Islet precursor cell (in vitro differentiated cells): ENCODE results near the gene SEPTIN10.
"Not testable (repeated sequence)": the region's sequence is repeated elsewhere in the genome, so short reads cannot be mapped to it uniquely, and the experiment has no call there.

Experiments
- DNase-seq: peaks from one replicate; pipeline ENCODE4 v3.0.0-alpha.2; 2018

The SEPTIN10 gene

DNA sequence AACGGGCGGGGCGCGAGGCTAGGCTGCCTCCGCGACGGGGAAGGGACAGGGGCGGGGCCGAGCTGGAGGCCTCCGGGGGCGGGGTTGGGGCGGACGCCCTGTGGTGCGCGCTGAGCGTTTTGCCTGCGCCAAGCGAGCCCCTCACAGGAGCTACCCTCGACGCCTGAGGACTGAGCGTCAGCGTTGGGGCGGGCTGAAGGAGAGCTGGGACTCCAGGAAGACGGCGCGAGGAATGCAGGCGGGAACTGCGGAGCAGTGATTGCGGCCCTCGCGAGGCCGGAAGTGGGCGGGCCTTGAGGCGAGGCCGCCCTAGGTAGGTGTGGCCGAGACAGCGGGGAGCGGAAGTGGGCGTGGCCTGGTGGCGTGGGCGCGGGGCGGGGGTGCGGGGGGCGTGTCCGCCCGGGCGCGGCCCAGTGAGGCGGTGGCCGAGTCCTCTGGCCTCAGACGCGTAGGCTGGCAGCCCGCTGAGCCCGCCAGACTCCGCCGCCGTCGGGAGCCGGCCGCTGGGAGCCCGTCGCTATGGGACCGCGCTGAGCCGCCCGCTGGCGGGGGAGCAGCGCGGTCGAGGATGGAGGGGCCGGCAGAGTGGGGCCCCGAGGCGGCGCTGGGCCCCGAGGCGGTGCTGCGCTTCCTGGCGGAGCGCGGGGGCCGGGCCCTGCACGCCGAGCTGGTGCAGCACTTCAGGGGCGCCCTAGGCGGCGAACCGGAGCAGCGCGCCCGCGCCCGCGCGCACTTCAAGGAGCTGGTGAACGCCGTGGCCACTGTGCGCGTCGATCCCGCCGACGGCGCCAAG lies at the start of gene SEPTIN10, which contains the start of gene SOWAHC:
Gene SEPTIN10 (minus strand): TSS at position 45 of the 793 bp plus-strand sequence. CDS start 139 bp downstream, outside the sequence.
Gene SOWAHC (plus strand): TSS at position 443 of the 793 bp plus-strand sequence. CDS start 126 bp downstream, at position 569.
- peak; percentile 100 for DNase-seq

DNA sequence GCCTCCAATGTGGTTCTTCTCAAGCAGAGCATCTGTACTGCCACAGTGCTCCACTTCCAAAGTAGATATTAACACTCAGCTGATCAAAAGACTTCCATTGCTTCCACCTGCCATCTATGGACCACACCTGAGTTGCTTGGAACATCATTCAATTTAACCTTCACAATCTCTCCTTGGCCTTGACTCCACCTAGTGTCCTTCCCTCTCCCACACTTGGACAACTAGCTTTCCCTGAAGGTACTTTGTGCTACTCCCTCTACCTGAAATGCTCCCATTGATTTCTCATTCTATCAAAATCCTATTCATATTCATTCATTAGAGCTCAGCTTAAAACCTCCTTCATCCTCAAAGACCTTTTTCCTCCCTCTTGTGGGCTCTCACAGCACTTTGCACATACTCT lies 49.1 kb upstream of the SEPTIN10 start:
- DNase-seq = no peak

DNA sequence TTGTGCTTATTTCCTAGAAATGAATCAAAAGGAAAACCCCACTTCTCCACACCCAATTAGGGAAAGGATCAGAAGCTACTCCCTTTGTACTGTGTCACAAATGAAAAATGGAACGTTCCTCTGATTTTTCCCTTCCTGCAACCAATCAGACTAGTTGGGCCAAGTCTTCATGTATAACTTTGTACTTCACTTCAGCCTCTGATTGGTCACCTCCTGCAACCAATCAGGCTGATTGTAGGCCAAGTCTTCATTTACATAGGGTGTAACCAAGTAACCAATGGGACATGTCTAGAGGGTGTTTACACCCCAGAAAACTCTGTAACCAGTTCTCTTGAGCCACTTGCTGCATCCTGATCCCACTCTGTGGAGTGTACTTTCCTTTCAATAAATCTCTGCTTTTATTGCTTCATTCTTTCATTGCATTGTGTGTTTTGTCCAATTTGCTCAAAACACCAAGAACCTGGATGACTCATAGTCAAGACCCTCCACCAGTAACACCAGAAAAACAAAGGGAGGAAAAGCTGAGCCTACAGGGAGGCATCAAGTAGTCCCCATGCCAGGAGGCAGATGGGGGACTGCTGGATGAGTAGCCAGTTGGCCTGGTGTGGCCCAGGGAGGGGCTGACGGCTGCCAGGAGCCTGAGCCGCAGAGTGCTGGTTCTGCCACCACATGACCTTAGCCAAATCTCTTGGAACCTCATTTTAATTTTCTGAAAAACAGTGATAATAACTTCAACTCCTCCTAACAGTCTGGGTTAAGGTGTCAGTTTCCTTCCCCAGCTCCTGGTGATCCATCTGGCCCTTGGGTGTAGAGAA lies 46.5 kb upstream of the SEPTIN10 start:
- DNase-seq = no peak

DNA sequence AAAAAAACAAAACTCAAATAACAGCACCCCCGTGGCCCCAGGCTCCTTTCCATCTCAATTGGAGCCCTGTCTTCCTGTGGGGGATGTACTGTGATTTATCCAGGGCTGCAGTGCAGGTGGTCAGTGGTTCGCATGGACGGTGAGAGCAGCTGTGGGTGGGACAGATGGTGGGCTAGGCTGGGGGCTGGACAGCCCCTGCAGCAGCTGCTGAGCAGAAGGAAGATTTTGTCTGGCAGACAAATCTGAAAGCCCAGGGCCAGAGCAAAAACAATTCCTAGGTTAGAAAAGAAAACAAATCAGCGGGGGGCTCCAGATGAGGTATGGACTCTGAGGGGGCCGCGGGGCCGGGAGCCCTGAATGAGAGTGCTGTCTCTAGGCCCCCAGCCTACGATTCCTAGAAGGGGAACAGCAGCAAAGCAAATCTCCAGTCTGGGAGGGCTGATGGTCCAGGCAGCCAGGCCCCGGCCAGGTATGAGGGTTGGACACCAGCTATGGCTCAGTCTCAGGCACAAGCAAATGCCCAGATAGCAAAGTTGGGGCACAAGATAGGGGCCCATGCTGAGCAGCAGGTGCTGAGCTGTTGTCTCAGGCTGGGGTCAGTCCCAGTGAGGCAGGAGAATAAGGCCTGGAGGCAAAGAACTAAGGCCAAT lies 45.8 kb upstream of the SEPTIN10 start:
- no peak for DNase-seq

DNA sequence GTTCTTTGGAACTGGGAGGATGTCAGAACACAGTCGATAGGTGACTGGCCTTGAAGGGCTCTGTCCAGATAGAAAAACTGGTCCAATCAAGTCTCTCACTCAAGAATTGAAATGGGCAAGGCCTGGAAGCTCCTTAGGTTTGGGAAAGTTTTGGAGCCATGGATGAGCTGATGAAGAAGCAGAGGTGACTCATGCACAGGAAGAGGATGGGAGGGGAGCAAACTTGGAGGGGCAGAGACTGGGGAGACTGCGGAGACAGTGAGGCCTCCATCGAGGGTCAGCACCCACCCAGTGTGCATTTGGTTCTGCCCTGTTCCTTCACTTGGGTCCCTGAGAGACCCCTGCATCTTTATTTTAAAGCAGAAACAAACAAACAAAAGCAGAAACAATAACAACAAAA lies 41.5 kb upstream of the SEPTIN10 start:
- DNase-seq = no peak

DNA sequence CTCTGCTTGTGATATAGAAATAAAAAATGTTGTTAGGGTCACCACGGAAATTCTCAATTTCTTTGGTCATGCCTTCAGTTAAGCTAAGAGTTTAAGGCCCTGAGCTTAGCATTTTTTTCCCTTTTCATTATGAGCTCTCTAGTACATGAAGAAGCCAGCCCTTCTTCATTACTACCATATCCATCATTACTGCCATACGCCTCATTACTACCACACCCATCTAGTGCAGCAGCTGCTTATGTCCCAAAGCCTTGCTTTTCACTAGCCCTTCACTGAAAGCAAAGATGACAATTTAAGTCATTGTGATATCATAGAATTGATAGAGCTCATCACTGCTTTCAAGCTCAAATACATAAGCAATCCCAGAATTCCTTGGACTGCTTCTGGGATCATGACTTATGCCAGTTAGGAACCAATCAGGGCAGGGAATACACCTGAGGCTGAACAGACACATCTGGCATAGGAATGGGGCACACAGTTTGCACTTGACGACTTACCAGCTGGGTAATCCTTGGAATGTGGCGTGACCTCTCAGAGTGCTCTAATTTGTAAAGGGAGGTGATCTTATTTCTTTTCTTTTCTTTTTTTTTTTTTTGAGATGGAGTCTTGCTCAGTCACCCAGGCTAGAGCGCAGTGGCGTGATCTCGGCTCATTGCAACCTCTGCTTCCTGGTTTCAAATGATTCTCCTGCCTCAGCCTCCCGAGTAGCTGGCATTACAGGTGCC lies 40.7 kb upstream of the SEPTIN10 start:
- DNase-seq = no peak

DNA sequence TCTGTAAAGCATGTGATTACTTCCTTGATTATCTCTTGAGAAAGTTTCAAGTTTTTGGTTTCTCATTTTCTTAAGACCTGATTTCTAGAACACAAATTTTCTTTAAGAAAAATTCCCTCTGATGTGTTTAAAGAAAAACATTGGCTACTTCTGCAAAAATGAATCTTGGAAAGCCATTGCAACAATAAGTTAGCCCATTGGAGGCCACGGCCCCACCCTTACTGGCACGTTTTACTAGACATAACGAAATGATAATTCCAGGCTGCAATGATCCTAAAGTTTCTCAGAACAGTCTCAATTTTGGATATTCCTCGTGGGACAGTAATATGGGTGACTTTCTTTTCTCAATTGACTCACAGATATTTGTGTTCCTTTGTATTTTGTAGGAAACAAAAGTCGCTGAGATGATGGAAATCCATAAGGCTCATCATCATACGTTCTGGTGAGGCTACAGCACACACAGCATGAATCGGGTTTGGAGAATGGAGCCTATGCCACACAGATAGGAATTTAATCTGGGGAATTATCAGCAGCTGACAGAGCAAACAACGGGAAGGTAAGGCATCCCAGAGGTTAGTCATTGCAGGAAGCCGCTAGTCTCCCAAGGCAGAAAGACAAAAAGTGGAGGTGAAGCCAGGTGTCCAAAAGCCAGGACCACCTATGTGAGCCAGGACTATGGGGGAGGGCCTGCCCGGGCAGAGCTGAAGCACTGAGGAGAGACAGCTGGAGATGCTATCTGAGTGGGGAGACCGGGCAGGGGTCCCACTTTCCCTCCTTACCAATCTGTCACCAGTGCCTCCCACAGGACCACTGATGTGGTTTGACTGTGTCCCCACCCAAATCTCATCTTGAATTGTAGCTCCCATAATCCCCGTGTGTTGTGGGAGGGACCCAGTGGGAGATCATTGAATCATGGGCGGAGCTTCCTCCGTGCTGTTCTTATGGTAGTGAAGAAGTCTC lies 36.2 kb upstream of the SEPTIN10 start:
- no peak for DNase-seq

DNA sequence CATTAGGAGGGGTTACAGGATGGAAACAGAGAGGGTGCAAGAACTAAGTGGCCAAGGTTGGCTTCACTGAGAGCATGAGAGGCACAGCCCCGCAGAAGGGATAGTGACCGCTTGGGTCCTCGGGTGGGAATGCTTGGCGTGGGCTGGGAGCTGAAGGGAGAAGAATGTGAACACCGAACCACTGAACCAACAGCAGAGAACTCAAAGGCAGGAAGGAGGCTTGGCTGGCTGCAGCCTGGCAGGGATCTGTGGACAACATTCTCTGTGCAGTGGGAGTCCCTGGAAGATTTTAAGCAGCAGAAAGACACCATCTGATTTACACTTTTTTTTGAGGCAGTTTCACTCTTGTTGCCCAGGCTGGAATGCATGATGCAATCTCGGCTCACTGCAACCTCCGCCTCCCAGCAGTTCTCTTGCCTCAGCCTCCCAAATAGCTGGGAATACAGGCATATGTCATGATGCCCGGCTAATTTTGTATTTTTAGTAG lies 34.3 kb upstream of the SEPTIN10 start:
- no peak for DNase-seq

DNA sequence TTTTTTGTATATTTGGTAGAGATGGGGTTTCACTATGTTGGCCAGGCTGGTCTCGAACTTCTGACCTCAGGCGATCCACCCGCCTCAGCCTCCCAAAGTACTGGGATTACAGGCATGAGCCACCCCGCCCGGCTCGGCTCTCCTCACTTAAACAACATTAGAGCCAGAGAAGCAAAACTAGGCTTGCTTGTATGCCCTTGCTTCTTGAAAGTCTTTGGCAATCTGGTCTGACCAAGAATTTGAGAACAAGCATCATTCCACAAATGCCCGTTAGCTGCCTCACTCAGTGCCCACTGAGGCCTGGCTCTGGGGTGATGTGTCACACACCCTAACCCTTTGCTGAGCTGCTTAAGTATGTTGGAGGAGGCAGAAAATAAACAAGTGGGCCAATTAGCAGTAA lies 33.9 kb upstream of the SEPTIN10 start:
- DNase-seq = peak; percentile 89

DNA sequence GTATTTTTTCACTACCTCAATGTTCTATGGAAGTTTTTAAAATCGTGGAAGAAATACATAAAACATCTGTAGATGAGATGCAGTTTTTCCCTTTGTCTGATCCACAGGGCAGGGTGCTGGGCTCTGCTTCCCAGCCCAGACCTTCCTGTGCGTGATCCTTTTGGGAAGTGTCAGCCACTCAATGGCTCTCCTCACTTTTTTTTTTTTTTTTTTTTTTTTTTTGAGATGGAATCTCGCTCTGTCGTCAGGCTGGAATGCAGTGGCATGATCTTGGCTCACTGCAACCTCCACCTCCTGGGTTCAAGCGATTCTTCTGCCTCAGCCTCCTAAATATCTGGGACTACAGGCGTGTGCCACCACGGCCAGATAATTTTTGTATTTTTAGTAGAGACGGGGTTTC lies 33.2 kb upstream of the SEPTIN10 start:
- DNase-seq = no peak

DNA sequence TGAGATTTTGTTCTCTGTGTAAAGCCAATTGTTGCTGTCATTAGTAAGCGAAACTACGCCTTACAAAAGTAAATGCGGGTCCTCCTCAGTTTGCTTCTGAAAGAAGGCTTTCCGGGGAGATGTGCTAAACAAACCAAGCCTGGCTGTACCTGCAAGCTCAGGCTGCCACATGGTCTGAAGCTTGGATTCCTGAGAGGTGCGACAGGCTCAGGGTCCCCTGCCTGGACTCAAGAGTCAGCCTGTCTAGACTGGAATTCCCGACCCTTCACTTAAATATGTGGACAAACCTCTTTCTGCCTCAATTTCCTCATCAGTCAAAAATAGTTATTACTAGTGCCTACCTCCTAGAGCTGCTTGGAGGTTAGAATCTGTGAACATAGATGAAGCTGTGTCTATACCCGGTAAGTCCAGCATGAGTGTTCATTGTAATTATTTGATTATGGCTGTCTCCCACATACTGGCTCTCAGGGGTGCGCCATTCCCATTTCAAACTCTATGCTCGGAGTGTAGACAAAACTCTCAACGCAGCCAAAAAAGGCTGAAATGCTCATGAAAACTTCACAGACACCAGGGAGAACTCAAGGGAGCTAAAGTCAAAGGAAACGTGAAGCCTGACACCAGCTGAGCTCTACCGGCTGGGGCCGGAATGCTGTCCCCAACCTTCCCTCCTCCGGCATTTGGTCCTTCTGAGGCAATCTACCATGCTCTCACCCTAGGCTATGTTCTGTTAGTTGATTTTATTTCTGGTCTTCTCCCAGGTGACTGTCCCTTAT lies 31.8 kb upstream of the SEPTIN10 start:
- peak; percentile 89 for DNase-seq

DNA sequence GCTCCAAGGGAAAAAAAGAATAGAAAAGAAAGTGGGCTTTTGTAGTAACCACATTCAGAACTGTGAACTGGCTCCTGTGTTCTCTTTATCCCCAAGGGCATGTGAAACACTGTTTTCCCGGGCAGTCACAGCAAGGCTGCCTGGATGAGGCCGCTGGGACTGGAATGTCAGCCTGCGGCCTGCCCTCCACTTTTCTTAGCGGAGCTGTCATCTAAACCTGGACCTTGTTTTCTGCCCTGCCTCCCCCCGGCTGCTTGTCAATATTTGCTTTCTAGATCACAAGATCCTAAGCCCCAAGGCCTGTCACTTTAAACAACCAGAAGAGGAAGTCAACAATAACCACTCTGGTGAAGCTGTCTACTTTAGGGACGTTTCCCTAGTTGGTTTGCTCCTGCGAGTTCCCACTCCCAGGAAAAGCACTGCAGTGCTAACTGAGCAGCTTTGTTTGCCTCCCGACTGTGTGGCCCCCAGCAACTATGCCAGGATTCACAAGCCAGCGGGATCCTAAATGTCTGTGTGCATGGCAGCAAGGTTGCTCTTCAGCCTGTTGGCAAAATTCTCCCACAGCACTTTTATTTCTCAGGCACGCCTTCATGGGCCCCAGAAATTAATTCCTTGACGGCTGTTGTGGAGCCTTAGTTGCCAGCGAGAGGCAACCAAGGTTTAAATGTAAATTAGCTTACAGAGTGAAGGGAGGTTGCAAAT lies 31.0 kb upstream of the SEPTIN10 start:
- DNase-seq = peak; percentile 96

DNA sequence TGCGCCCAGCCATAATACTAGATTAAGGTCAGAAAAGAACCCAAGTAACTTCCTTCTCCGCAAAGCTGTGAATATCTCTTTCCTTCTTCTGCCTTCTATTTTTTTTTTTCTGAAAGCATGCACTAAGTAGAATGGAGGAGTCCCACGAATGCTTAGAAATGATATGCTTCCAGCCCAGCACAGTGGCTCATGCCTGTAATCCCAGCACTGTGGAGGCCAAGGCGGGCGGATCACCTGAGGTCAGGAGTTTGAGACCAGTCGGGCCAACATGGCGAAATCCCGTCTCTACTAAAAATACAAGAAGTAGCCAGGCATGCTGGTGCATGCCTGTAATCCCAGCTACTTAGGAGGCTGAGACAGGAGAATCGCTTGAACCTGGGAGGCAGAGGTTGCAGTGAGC lies 26.2 kb upstream of the SEPTIN10 start:
- not testable (repeated sequence) for DNase-seq

DNA sequence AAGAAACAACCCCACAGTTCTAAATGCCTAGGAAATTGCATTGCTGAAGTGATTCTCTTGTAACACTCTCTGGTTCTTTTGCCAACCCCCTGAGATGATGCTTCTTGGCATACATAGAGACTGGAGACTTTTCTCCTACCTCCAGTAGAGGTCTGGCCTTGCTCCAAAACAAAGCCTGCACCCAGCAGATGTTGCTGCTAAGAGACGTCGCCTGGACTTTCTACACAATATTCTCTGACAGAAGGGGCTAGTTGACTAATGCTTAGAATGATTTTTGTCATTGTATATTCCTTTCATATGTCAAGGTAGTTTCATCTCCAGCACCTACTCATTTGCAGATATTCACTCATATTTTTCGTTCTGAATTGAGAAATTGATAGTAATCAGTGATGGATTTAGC lies 25.0 kb upstream of the SEPTIN10 start:
- no peak for DNase-seq

DNA sequence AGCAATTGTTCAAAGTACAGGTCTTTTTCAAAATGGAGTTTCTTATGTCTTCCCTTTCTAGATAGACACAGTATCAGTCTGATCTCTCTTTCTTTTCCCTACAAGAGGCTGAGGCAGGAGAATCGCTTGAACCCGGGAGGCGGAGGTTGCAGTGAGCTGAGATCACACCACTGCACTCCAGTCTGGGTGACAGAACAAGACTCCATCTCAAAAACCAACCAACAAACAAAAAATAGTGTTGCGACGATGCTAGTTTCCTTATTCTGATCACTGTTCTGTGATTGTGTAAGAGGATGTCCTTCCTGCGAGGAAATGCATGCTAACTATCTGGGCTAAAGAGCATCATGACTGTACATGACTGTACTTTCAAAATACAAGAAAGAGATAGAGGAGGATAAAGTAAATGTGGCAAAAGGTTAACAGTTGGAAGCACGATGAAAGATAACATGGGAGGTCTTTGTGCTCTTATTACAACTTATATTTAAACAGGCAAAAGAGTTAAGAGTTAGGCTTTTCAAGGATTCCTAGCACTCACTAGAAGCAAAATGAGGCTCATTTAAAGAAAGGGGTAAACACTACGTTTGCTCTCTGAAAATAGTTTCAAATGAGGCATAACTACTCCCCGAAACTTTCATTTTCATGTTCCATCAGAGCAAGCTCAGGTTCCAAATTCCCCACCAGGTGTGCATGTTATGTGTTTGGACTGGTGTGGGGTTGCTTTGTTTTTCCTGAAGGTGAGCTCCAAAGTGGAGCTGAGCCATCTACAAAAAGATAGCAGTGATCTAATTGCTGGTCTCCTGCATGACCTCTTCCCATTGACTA lies 24.2 kb upstream of the SEPTIN10 start:
- DNase-seq = no peak

DNA sequence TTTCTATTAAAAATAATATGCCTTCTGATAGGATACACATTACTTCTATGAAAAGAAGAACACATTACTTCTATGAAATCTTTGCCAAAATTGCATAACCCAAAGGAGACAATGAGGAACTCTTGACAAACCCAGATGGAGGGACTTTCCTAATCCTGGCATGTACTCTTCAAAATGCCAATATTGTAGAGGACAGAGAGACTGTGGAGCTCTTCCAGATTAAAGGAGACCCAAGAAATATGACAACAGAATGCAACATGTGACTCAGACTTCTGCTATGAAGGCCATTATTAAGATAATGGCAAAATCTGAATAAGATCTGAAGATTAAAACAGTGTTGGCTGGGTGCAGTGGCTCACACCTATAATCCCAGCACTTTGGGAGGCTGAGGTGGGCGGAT lies 22.6 kb upstream of the SEPTIN10 start:
- DNase-seq = no peak

DNA sequence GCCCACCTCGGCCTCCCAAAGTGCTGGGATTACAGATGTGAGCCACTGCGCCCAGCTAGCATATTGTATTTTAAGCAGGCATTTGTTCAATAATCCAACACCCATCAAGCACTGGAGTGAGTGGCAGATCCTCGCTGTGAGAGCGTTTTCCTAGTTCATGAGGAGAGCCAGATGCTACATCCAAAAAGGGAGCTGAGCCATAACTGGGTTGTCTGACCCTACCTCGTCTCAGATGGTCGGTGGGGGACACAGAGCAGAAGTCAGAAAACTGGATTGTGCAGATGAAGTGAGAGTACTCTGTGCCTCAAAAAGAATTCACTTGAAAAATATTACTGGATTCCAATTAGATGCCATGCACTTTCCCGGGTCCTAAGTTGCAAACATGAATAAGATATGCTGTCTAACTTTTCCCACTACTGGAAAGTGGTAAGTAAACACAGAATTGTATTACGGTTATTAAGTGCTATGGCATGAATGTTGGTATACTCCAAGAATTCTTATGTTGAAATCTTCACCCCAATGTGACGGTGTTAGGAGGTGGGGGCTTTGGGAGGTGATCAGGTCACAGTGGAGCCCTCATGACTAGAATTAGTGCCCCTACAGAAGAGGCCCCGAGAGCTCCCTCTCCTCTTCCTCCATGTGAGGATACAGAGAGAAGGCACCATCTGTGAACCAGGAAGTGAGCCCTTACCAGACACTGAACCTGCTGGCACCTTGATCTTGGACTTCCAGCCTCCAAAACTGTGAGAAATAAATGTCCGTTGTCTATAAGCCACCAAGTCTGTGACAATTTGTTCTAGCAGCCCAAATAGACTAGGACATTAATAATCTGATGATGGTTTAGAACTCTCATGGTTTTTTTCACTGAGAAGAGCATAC lies 21.9 kb upstream of the SEPTIN10 start:
- no peak for DNase-seq
